ENCODE results near the gene EDN1.
A peak's percentile ranks its signal among the peaks of the same experiment; 100 is the strongest.

Gene EDN1

GRCh38 chr6:12289365-12289919 is 719 bp upstream of the EDN1 start:
- Histone ChIP-seq H3K79me2 (ENCODE audit: low read length) (no peaks in the 10 kb centered on the region), H2AFZ (ENCODE audit: low read length) (peak overlapping the region; percentile 79), H3K9ac (ENCODE audit: low read length) (peak overlapping the region; percentile 40; the same call in 1 of the 2 replicates), H3K4me3 (ENCODE audit: low read length) (peak overlapping the region; percentile 64), H3K27me3 (replicated peaks; ENCODE audit: insufficient read depth, low read length) (no peaks in the 10 kb centered on the region), H3K4me1 (ENCODE audit: low read length) (no peaks in the 10 kb centered on the region), H3K9me3 (replicated peaks; ENCODE audit: insufficient read depth, low read length) (no peaks in the 10 kb centered on the region), H3K27ac (ENCODE audit: low read length) (no peak overlapping the region), H4K20me1 (ENCODE audit: insufficient read depth, low read length) (no peaks in the 10 kb centered on the region), H3K9me2 (replicated peaks; ENCODE audit: insufficient read depth, low read length) (no peaks in the 10 kb centered on the region), H3F3A (ENCODE audit: insufficient read depth, low read length) (no peaks in the 10 kb centered on the region), H3K4me2 (ENCODE audit: low read depth, low read length) (peak overlapping the region; percentile 59), H3K36me3 (replicated peaks; ENCODE audit: insufficient read depth, low read length) (no peaks in the 10 kb centered on the region)
- peak; percentile 57 for DNase-seq
- no peak for TF ChIP-seq EZH2 (optimal IDR thresholded peaks at IDR 0.05; ENCODE audit: low read depth, low read length)
- TF ChIP-seq, protein P1, sequence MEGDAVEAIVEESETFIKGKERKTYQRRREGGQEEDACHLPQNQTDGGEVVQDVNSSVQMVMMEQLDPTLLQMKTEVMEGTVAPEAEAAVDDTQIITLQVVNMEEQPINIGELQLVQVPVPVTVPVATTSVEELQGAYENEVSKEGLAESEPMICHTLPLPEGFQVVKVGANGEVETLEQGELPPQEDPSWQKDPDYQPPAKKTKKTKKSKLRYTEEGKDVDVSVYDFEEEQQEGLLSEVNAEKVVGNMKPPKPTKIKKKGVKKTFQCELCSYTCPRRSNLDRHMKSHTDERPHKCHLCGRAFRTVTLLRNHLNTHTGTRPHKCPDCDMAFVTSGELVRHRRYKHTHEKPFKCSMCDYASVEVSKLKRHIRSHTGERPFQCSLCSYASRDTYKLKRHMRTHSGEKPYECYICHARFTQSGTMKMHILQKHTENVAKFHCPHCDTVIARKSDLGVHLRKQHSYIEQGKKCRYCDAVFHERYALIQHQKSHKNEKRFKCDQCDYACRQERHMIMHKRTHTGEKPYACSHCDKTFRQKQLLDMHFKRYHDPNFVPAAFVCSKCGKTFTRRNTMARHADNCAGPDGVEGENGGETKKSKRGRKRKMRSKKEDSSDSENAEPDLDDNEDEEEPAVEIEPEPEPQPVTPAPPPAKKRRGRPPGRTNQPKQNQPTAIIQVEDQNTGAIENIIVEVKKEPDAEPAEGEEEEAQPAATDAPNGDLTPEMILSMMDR (IDR thresholded peaks at IDR 0.05; ENCODE audit: low read length), result peak; percentile 86

DNA sequence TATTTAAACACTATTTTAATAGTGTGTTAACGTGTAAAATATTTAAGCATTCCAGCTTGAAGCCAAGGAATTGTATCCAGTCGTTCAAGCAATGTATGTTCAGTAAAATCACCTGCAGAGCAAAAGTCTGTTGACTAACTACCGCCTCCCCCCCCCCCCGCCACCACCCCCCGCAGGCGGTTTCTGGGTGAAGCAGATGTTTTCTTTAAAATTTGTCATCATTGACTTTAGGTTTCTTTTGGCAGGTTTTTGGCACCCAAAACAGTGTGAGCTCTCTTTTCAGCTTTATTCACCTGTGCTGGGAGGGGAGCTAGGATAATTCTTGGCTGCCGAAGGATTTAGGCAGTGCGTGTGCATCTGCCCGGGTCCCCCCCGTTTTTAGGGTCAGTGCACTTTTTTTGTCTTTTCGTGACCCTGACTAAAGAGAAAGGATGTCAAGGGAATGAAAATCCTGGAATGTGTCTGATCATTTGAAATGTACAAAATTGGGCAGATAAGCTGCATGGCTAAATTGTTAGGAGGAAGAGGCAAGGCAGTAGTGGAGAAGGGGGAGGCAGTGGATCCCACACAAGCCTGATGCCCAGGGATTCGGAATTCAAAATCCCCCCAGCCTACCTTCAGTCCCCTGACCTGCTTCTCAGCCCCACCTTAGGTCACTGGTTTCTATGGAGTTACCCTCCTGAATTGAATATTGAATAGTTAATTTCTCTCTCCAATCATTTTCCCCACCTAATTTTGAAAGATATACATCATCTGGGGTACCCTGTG is 1.1 kb downstream of the EDN1 start:
- H3K36me3 ChIP-seq (replicated peaks; ENCODE audit: insufficient read depth, low read length), result no peaks in the 10 kb centered on the region
- TF ChIP-seq, protein P1 (IDR thresholded peaks at IDR 0.05; ENCODE audit: low read length), result no peak
- TF ChIP-seq EZH2 (optimal IDR thresholded peaks at IDR 0.05; ENCODE audit: low read depth, low read length), result no peak
- no peak for TF ChIP-seq EZH2phosphoT487 (IDR thresholded peaks at IDR 0.05; ENCODE audit: low read length)
- no peaks in the 10 kb centered on the region for H3K79me2 ChIP-seq (ENCODE audit: low read length)
- H3K9me3 ChIP-seq (replicated peaks; ENCODE audit: insufficient read depth, low read length), result no peaks in the 10 kb centered on the region
- no peaks in the 10 kb centered on the region for H3K9me2 ChIP-seq (replicated peaks; ENCODE audit: insufficient read depth, low read length)
- no peaks in the 10 kb centered on the region for H3F3A ChIP-seq (ENCODE audit: insufficient read depth, low read length)
- H2AFZ ChIP-seq (ENCODE audit: low read length), result no peak overlapping the region
- DNase-seq, result no peak
- no peaks in the 10 kb centered on the region for H3K4me1 ChIP-seq (ENCODE audit: low read length)
- no peaks in the 10 kb centered on the region for H3K27me3 ChIP-seq (replicated peaks; ENCODE audit: insufficient read depth, low read length)
- H3K27ac ChIP-seq (ENCODE audit: low read length), result no peak overlapping the region
- no peak overlapping the region for H3K4me2 ChIP-seq (ENCODE audit: low read depth, low read length)
- no peaks in the 10 kb centered on the region for H4K20me1 ChIP-seq (ENCODE audit: insufficient read depth, low read length)
- H3K9ac ChIP-seq (ENCODE audit: low read length), result no peak overlapping the region
- no peak overlapping the region for H3K4me3 ChIP-seq (ENCODE audit: low read length)

- no peak for DNase-seq
- Histone ChIP-seq H4K20me1 (ENCODE audit: insufficient read depth, low read length) (no peaks in the 10 kb centered on the region), H3K36me3 (replicated peaks; ENCODE audit: insufficient read depth, low read length) (no peaks in the 10 kb centered on the region), H3K4me1 (ENCODE audit: low read length) (no peaks in the 10 kb centered on the region), H3K9me2 (replicated peaks; ENCODE audit: insufficient read depth, low read length) (no peaks in the 10 kb centered on the region), H3K27me3 (replicated peaks; ENCODE audit: insufficient read depth, low read length) (no peaks in the 10 kb centered on the region), H2AFZ (ENCODE audit: low read length) (no peak overlapping the region), H3K9me3 (replicated peaks; ENCODE audit: insufficient read depth, low read length) (no peaks in the 10 kb centered on the region), H3F3A (ENCODE audit: insufficient read depth, low read length) (no peaks in the 10 kb centered on the region), H3K79me2 (ENCODE audit: low read length) (no peaks in the 10 kb centered on the region), H3K9ac (ENCODE audit: low read length) (no peak overlapping the region), H3K4me3 (ENCODE audit: low read length) (no peak overlapping the region), H3K27ac (ENCODE audit: low read length) (no peak overlapping the region), H3K4me2 (ENCODE audit: low read depth, low read length) (no peak overlapping the region)
- TF ChIP-seq EZH2phosphoT487 (IDR thresholded peaks at IDR 0.05; ENCODE audit: low read length) (no peak), EZH2 (optimal IDR thresholded peaks at IDR 0.05; ENCODE audit: low read depth, low read length) (no peak)
- TF ChIP-seq, protein P1 (IDR thresholded peaks at IDR 0.05; ENCODE audit: low read length), result peak; percentile 6; the same call in 1 of the 2 replicates
Observed at GRCh38 chr6:12291839-12292604, 1.9 kb downstream of the EDN1 start.
